ENCODE results near the gene ANKRD40. TPM values are rescaled to one million over a fixed set of nuclear protein-coding genes. Genes with fewer than 3 reads are reported as not detected.

ANKRD40 gene
- total RNA-seq, 3 donors from 2014 or later, result 36.7 to 68.6 (median 38.1) TPM

DNA sequence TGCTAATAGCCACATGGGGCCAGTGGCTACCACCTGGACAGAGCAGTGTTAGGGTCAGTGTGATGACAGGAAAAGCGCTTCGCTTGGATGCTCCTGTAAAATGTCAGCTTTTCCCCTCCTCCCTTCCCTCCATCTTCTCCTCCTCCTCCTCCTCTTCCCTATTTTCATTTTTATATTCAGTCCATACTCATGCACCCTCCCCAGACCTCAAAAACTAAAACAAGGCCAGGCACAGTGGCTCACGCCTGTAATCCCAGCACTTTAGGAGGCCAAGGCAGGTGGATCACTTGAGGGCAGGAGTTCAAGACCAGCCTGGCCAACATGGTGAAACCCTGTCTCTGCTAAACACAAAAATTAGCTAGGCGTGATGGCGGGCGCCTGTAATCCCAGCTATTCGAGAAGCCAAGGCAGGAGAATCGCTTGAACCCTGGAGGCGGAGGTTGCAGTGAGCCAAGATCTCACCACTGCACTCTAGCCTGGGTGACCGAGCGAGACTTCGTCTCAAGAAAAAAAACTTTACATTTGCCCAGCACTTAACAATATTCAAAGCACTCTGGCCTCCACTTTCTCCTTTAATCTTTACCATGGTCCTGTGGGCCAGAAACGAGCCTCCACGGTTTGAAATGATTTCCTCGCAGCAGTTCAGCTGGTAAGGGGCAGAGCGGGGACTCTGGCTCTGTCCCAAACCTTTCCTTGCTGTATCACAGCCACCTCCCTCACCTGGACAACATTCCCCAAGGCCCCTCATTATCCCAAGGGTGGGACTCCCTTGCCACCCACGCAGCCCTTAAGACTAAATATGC is 21.8 kb downstream of the ANKRD40 start:
- peaks cover 6 to 10% of the 10 kb centered on the region in 2 donors for H3K4me1 ChIP-seq
- no peak overlapping the region for H3K4me3 ChIP-seq
- no peak for DNase-seq (ENCODE audit: low spot score in 2 of 2)
- H3K27ac ChIP-seq, result peak overlapping the region; percentile 41 to 83
- no peaks in the 10 kb centered on the region for H3K9me3 ChIP-seq
- no peaks in the 10 kb centered on the region for H3K27me3 ChIP-seq
- no peaks in the 10 kb centered on the region for H3K36me3 ChIP-seq
- intact Hi-C loops (cut with DNase I; ENCODE audit: low total_unique reads), result loop anchor here (10.0 kb wide), 1 partner anchor 51 kb away; the partner anchor contains the start of gene ABCC3
- TF ChIP-seq POLR2A (IDR thresholded peaks at IDR 0.05) (no peak), POLR2AphosphoS5 (IDR thresholded peaks at IDR 0.05) (no peak)
- TF ChIP-seq, protein P1, sequence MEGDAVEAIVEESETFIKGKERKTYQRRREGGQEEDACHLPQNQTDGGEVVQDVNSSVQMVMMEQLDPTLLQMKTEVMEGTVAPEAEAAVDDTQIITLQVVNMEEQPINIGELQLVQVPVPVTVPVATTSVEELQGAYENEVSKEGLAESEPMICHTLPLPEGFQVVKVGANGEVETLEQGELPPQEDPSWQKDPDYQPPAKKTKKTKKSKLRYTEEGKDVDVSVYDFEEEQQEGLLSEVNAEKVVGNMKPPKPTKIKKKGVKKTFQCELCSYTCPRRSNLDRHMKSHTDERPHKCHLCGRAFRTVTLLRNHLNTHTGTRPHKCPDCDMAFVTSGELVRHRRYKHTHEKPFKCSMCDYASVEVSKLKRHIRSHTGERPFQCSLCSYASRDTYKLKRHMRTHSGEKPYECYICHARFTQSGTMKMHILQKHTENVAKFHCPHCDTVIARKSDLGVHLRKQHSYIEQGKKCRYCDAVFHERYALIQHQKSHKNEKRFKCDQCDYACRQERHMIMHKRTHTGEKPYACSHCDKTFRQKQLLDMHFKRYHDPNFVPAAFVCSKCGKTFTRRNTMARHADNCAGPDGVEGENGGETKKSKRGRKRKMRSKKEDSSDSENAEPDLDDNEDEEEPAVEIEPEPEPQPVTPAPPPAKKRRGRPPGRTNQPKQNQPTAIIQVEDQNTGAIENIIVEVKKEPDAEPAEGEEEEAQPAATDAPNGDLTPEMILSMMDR (IDR thresholded peaks at IDR 0.05), result no peak

DNA sequence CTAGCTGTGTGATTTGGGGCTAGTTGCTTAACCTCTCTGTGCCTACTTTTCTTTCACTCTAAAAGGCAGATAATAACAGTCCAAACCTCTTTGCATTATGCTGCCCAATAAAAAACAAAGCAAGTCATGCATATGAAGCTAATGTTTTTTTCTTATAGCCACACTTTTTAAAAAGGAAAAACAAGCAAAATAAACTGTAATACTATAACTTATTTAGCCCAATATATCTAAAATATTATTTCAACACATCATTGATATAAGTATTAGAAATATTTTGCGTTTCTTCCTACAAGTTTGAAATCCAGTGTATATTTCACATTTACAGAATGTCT is 22.4 kb downstream of the ANKRD40 start:
- no peak overlapping the region for H3K4me3 ChIP-seq
- no peaks in the 10 kb centered on the region for H3K9me3 ChIP-seq
- peaks cover 4 to 10% of the 10 kb centered on the region in 2 donors for H3K4me1 ChIP-seq
- no peak for DNase-seq (ENCODE audit: low spot score in 2 of 2)
- intact Hi-C loops (cut with DNase I; ENCODE audit: low total_unique reads), result loop anchor here (10.0 kb wide), 1 partner anchor 50 kb away; the partner anchor contains the start of gene ABCC3
- H3K36me3 ChIP-seq, result no peaks in the 10 kb centered on the region
- H3K27ac ChIP-seq, result no peak overlapping the region
- TF ChIP-seq, protein P1 (IDR thresholded peaks at IDR 0.05), result no peak
- TF ChIP-seq POLR2AphosphoS5 (IDR thresholded peaks at IDR 0.05) (no peak), POLR2A (IDR thresholded peaks at IDR 0.05) (no peak)
- H3K27me3 ChIP-seq, result no peaks in the 10 kb centered on the region

DNA sequence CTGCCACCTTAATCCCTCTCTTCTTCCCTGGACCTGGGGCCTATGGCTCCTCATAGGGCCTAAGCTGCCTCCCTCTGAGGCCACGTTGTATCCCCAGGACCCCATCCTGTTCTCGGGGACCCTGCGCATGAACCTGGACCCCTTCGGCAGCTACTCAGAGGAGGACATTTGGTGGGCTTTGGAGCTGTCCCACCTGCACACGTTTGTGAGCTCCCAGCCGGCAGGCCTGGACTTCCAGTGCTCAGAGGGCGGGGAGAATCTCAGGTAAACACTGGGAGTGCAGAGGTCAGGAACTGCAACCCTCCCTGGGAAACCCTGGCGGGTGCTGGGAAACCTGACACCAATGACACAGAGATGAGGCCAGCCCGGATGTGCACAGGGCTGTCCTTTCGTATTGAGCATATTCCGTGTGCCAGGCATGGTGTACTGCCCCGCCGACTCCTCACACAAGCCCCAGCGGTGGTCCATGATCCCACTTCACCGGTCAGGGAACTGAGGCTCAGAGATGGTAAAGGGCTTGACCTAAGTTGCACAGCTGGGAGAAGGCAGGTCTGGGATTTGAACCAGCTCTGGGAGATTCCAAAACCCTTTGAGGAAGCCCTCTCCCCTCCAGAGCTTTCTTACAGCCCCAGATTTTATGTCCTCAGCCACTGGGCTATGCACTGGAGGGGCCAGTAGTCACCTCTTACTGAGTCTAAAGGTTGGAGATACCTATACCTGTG is 22.9 kb downstream of the ANKRD40 start:
- TF ChIP-seq, protein P1 (IDR thresholded peaks at IDR 0.05), result no peak
- TF ChIP-seq POLR2A (IDR thresholded peaks at IDR 0.05) (no peak), POLR2AphosphoS5 (IDR thresholded peaks at IDR 0.05) (no peak)
- Histone ChIP-seq H3K36me3 (no peaks in the 10 kb centered on the region), H3K27me3 (no peaks in the 10 kb centered on the region), H3K27ac (no peak overlapping the region), H3K4me3 (no peak overlapping the region), H3K9me3 (no peaks in the 10 kb centered on the region), H3K4me1 (peaks cover 4 to 10% of the 10 kb centered on the region in 2 donors)
- DNase-seq (ENCODE audit: low spot score in 2 of 2), result peak in 1 of 2 donors; percentile 68
- intact Hi-C loops (cut with DNase I; ENCODE audit: low total_unique reads), result loop anchor here (10.0 kb wide), 1 partner anchor 50 kb away; the partner anchor contains the start of gene ABCC3

GRCh38 chr17:50684288-50684611 is 23.5 kb downstream of the ANKRD40 start:
- Histone ChIP-seq H3K4me3 (no peak overlapping the region), H3K36me3 (no peaks in the 10 kb centered on the region), H3K27me3 (no peaks in the 10 kb centered on the region), H3K27ac (no peak overlapping the region), H3K4me1 (peaks cover 4 to 10% of the 10 kb centered on the region in 2 donors), H3K9me3 (no peaks in the 10 kb centered on the region)
- intact Hi-C loops (cut with DNase I; ENCODE audit: low total_unique reads), result loop anchor here (10.0 kb wide), 1 partner anchor 49 kb away; the partner anchor contains the start of gene ABCC3
- TF ChIP-seq POLR2A (IDR thresholded peaks at IDR 0.05) (no peak), POLR2AphosphoS5 (IDR thresholded peaks at IDR 0.05) (no peak)
- TF ChIP-seq, protein P1 (IDR thresholded peaks at IDR 0.05), result no peak
- no peak for DNase-seq (ENCODE audit: low spot score in 2 of 2)

Measured in breast epithelium (tissue), 4 donors.